ENCODE measurements around the gene SMIM17. TPM values are rescaled to one million over a fixed set of nuclear protein-coding genes. Genes with fewer than 3 reads are reported as not detected.

SMIM17 gene
- total RNA-seq, 4 donors from 2014 or later: 0.39 TPM; not detected in 3

GRCh38 chr19:56660381-56661107 lies 17.6 kb downstream of the SMIM17 start:
- in situ Hi-C loops (cut with MboI; ENCODE audit: low sequenced_read_pairs in 4 of 4): no loop called here
- ATAC-seq: no peak

GRCh38 chr19:56661248-56661647 lies 18.3 kb downstream of the SMIM17 start:
- Histone ChIP-seq H3K27me3 (no peaks in the 10 kb centered on the region), H3K4me3 (no peak overlapping the region), H3K9me3 (no peaks in the 10 kb centered on the region), H3K4me1 (no peaks in the 10 kb centered on the region), H3K36me3 (peaks cover 0 to 18% of the 10 kb centered on the region in 2 donors), H3K27ac (no peak overlapping the region)
- in situ Hi-C loops (cut with MboI; ENCODE audit: low sequenced_read_pairs in 4 of 4) (no loop called here), intact Hi-C loops (cut with DNase I; ENCODE audit: low total_unique reads) (no loop called here)
- TF ChIP-seq CTCF (IDR thresholded peaks at IDR 0.05 in 4 of 5, conservative IDR thresholded peaks at IDR 0.05 in 1 of 5) (no peak), POLR2A (IDR thresholded peaks at IDR 0.05) (no peak)
- DNase-seq (no peak), ATAC-seq (no peak)

More at GRCh38 chr19:56660381-56661107, 17.6 kb downstream of the SMIM17 start:
- DNase-seq: no peak
- Histone ChIP-seq H3K4me3 (no peak overlapping the region), H3K27me3 (no peaks in the 10 kb centered on the region), H3K9me3 (no peaks in the 10 kb centered on the region), H3K4me1 (no peaks in the 10 kb centered on the region), H3K36me3 (peaks cover 0 to 18% of the 10 kb centered on the region in 2 donors), H3K27ac (no peak overlapping the region)
- intact Hi-C loops (cut with DNase I; ENCODE audit: low total_unique reads): no loop called here
- no peak for TF ChIP-seq CTCF (IDR thresholded peaks at IDR 0.05 in 4 of 5, conservative IDR thresholded peaks at IDR 0.05 in 1 of 5)
- TF ChIP-seq POLR2A (IDR thresholded peaks at IDR 0.05): no peak

- Histone ChIP-seq H3K4me1 (no peaks in the 10 kb centered on the region), H3K36me3 (peaks cover 0 to 18% of the 10 kb centered on the region in 2 donors), H3K27ac (no peak overlapping the region), H3K4me3 (no peak overlapping the region), H3K27me3 (no peaks in the 10 kb centered on the region), H3K9me3 (no peaks in the 10 kb centered on the region)
- ATAC-seq (no peak), DNase-seq (no peak)
- intact Hi-C loops (cut with DNase I; ENCODE audit: low total_unique reads): no loop called here
- in situ Hi-C loops (cut with MboI; ENCODE audit: low sequenced_read_pairs in 4 of 4): no loop called here
- TF ChIP-seq POLR2A (IDR thresholded peaks at IDR 0.05) (no peak), CTCF (IDR thresholded peaks at IDR 0.05 in 4 of 5, conservative IDR thresholded peaks at IDR 0.05 in 1 of 5) (no peak)
Measured at GRCh38 chr19:56663931-56664500, 21.1 kb downstream of the SMIM17 start.

- intact Hi-C loops (cut with DNase I; ENCODE audit: low total_unique reads): no loop called here
- in situ Hi-C loops (cut with MboI; ENCODE audit: low sequenced_read_pairs in 4 of 4): no loop called here
- ATAC-seq: no peak
- Histone ChIP-seq H3K27me3 (no peaks in the 10 kb centered on the region), H3K27ac (no peak overlapping the region), H3K9me3 (no peaks in the 10 kb centered on the region), H3K4me1 (no peaks in the 10 kb centered on the region), H3K4me3 (no peak overlapping the region), H3K36me3 (peaks cover 0 to 18% of the 10 kb centered on the region in 2 donors)
- no peak for DNase-seq
- TF ChIP-seq POLR2A (IDR thresholded peaks at IDR 0.05) (no peak), CTCF (IDR thresholded peaks at IDR 0.05 in 4 of 5, conservative IDR thresholded peaks at IDR 0.05 in 1 of 5) (no peak)
Measured at GRCh38 chr19:56664511-56664910, 21.6 kb downstream of the SMIM17 start.

Measured in gastrocnemius medialis (tissue), 4 donors.